Measurements from ENCODE around the gene HK2.
"Not testable (repeated sequence)": the region's sequence is repeated elsewhere in the genome, so short reads cannot be mapped to it uniquely, and the experiment has no call there.

Gene HK2

DNA sequence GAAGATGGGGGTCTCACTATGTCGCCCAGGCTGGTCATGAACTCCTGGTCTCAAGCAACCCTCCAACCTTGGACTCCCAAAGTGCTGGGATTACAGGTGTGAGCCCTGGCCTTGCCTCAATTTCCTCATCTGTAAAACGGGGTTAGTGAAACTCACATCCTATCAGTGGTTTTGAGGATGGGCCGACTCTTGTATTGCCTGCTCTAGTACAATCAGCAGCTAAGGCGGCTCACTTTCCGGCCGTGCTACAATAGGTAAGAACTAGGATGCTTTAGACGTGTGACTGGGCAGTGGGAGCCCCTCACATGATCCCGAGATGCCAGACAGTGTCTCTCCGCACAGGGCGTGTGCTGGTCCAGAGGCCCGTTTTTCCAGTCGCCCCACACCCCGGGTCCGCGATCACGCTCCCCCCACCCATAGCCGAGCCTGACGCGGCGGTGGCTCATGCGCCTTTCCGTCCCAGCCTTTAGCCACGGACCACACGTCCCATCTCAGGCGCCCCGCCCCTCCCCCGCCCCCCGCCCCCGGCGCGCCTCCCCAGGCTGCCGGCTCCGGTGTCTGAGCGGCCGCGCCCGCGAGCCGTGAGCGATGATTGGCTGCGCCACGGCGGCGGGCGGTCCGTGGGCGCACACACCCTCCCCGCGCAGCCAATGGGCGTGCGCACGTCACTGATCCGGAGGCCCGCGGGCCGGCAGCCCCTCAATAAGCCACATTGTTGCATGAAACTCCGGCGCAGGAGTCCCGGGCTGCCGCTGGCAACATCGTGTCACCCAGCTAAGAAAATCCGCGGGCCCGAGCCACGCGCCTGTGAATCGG lies at the start of gene HK2:
HK2 (plus strand) TSS at position 710 of the 816 bp plus-strand sequence. CDS start 454 bp downstream, outside the sequence.
- DNase-seq (ENCODE audit: low read depth, low spot score), result peak; percentile 93

GRCh38 chr2:74789271-74789670 lies 44.7 kb upstream of the HK2 start:
- DNase-seq (ENCODE audit: low read depth, low spot score), result no peak

GRCh38 chr2:74792282-74792681 lies 41.6 kb upstream of the HK2 start:
- DNase-seq (ENCODE audit: low read depth, low spot score), result no peak

DNA sequence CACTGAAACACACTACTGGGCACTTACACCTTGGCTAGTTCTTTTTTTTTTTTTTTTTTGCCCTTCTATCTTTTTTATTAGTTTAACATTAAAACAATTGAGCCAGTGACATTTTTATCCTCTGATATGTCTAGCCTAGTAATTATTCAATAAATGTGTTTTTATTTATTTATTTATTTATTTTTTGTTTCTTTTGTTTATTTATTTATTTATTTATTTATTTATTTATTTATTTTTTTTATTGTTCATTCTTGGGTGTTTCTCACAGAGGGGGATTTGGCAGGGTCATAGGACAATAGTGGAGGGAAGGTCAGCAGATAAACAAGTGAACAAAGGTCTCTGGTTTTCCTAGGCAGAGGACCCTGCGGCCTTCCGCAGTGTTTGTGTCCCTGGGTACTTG lies 39.0 kb upstream of the HK2 start:
- not testable (repeated sequence) for DNase-seq (ENCODE audit: low read depth, low spot score)

DNA sequence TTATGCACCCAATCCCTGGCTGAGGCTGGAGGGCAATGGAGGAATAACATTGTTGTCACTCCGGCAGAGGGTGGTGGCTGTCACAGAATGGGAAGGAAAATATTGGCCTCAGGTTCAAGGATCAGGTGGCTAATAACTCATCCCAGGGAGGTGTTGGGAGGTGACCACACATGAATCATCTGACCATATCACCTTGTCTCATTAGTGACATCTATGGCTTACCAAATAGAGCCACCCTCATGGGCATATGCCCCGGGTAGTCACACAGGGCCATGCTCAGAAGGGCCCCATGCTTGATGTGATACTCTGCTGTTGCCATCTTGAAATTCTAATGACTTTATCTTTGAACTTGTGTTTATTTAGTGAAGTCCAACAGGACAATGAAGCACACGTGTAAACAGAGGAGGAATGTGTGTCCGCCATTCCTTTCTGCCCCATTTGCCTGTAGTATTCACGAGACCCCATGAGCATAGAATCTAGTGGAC lies 27.5 kb upstream of the HK2 start:
- DNase-seq (ENCODE audit: low read depth, low spot score), result no peak

DNA sequence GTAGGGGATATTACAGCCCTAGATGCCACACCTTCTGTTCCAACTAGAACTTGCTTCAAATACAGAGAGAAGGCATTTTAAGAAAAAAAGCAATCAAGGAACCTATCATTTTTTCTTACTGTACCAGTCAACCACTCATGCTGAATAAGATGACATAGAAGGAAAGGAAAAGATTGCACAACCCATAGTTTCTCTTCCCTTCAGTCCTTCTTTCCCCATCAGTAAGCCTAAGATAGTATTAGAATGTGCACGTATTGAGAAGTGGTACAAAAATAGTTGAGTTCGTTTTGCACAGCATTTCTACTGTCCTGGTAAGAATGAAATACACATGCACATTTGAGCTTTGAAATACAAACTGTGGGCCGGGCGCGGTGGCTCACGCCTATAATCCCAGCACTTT lies 27.0 kb upstream of the HK2 start:
- DNase-seq (ENCODE audit: low read depth, low spot score), result no peak

- DNase-seq (ENCODE audit: low read depth, low spot score), result peak; percentile 37
Observed at GRCh38 chr2:74812787-74813590, 20.9 kb upstream of the HK2 start.

DNA sequence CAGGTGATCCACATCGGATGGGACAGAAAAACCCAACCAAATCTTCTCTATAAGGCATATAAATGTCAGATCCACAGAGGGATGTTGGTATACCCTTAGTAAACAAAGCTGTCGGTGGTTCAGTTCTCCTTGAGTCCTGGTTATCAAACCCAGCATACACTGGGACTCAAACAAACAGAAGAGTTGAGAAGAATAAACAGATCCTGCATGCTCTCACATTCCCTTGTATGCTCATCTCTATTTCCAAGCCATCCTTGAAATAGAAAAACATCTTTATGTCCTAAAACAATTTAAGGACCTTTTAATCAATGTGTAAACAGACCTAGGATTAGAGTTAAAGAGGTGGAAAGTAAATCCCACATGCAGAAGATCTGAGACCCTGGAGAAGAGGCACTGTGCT lies 19.8 kb upstream of the HK2 start:
- DNase-seq (ENCODE audit: low read depth, low spot score), result no peak

DNA sequence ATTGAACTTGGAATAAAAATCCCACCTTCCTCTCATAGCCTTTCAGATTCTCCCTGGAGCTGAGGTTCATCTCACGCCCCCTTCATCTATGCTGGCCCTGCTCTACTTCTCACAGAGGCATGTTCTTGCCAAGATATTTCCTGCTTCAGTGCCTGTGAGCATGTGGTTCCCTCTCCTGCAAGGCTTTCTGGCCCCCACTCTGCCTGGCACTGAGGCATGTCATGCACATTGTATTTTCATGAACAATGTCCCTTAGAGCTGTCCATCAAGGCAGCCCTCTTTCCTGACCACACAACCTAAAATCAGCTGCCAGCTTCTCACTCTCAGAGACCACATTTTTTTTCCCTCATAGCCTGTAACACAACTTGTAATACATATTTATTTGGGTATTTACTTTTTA lies 18.0 kb upstream of the HK2 start:
- no peak for DNase-seq (ENCODE audit: low read depth, low spot score)

GRCh38 chr2:74816540-74817303 lies 17.2 kb upstream of the HK2 start:
- DNase-seq (ENCODE audit: low read depth, low spot score), result no peak

DNA sequence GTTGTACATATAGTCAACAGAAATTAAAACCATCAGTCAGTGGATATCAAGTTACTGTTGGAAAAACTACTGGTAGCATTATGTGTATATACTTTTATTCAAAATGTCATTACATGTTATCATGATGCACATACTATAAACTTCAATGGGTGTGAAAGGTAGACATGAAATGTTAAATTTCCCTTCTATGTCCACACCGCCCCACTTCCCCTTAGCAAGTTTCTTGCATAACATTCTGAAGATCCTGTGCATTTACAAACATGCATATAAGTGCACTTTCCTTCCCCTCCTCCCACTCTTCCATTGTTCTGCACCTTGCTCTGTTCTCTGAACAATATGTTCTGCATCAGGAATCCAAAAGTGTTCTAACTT lies 16.6 kb upstream of the HK2 start:
- DNase-seq (ENCODE audit: low read depth, low spot score), result no peak

DNA sequence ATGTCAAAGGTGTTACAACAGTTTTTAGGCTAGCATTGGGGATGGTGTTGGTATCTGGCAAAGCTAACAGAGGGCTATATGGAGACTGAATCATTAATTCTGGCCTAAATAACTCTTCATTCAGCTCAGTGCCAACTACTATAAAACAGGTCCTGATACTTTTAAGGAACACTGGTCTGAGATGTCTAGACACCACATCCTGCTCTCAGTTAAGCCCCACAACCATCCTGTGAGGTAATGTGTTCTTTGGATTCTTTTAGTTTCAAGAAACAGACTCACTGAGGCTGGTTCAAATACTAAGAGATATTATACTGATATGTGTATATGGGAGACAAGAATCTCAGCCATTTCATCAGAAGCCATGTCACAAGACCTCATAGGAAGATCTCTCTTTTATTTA lies 14.2 kb upstream of the HK2 start:
- DNase-seq (ENCODE audit: low read depth, low spot score), result no peak

GRCh38 chr2:74821177-74822126 lies 12.5 kb upstream of the HK2 start:
- no peak for DNase-seq (ENCODE audit: low read depth, low spot score)

- DNase-seq (ENCODE audit: low read depth, low spot score), result peak; percentile 67
Observed at GRCh38 chr2:74822771-74823566, 11.0 kb upstream of the HK2 start.

GRCh38 chr2:74824679-74825078 lies 9.2 kb upstream of the HK2 start:
- DNase-seq (ENCODE audit: low read depth, low spot score), result no peak

DNA sequence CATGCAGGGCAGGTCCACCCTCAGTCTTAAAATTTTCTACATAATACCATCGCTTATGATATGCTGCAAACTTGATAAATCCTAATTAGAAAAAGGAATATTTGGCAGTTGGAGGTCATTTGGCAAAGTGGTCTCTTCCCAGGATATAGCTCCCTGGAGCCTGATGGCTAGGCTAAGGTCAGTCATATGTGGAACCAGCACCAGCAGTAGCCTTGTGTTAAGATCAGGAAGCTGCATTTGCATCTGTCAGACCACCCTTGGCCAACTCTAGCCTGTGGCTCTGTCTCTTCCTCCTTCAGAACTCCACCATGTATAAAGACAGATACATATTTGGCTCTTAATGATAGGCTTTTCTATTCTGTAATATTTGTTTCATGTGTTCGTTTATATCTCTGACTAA lies 5.4 kb upstream of the HK2 start:
- no peak for DNase-seq (ENCODE audit: low read depth, low spot score)

- no peak for DNase-seq (ENCODE audit: low read depth, low spot score)
Observed at GRCh38 chr2:74831693-74832530, 2.0 kb upstream of the HK2 start.

DNA sequence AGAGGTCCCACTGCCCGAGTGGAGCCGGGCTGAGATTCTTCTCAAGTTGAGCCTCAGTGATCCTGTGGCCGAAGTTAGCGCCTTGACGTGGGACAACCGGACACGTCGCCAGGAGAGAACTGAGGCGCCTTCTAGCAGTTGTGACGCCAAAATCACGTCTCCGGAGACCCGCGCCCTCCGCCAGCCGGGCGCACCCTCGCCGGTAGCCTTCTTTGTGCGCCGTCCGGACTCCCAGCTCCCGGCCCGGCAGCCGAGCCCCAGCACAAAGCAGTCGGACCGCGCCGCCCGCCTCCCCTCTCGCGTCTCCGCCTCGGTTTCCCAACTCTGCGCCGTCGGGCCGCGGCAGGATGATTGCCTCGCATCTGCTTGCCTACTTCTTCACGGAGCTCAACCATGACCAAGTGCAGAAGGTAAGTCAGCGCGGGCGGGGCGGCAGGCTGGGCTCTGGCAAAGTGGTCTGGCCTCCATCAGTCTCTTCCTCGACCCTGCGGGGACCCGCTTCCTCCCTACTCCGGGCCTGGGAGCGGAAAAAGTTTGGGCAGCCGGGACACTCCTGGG lies 386 bp downstream of the HK2 start:
- peak; percentile 71 for DNase-seq (ENCODE audit: low read depth, low spot score)

Measured in ELF-1 (cell line).